Fibroblast of lung (primary cell): ENCODE data around the gene ARHGEF12.

Source experiments
- EZH2 ChIP-seq: IDR thresholded peaks from 2 replicates; pipeline ENCODE4 v1.5.1; 2012; ENCODE audit warnings: low read length, control low read depth, mild to moderate bottlenecking; ENCODE audit errors: missing control alignments
- TF ChIP-seq, protein P1 (sequence below), 2 donors: IDR thresholded peaks in 1 of 2; conservative IDR thresholded peaks in 1 of 2; 1 replicate in 1 of 2; 2 replicates in 1 of 2; pipeline ENCODE4 v1.5.1; 2011 to 2012; ENCODE audit warnings: low read length in 2 of 2, control low read depth in 1 of 2, inconsistent platforms in 1 of 2, low read depth in 1 of 2, mild to moderate bottlenecking in 1 of 2

DNA sequence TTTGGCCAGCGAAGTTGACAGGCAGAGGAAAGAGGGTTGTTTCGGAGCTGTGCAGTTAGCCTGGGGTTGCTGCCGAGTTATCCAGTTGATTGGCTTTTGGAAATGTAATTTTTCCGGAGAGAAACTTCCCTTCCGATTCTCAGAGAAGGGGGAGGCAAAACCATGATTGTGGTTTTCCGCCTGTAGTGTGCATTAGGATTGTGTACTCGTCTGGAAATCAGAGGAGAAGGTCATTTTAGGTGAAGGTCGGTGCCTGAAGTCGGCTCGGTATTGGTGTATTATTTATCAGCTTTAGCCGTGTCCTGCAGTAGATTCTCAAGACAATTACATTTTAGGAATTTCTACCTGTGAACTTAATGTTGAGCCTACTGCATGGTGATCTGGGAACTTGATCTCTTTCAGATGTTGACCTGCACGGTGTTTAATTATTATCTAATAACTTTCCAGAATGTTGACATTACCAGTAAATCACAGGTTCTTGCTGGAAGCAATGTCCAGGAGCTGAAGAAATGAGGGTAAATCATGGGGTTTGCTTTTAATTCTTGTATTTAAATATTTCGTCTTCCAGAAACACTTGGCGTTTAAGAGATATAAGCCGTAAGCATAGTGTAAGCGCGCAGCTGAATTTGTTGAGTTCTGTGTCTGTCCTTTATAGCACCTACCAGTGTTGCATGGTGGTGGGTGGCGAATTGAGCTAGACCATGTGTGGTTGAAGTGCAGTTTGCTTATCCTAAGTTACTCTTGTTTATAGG, 1.3 kb downstream of the ARHGEF12 start:
- TF ChIP-seq, protein P1, sequence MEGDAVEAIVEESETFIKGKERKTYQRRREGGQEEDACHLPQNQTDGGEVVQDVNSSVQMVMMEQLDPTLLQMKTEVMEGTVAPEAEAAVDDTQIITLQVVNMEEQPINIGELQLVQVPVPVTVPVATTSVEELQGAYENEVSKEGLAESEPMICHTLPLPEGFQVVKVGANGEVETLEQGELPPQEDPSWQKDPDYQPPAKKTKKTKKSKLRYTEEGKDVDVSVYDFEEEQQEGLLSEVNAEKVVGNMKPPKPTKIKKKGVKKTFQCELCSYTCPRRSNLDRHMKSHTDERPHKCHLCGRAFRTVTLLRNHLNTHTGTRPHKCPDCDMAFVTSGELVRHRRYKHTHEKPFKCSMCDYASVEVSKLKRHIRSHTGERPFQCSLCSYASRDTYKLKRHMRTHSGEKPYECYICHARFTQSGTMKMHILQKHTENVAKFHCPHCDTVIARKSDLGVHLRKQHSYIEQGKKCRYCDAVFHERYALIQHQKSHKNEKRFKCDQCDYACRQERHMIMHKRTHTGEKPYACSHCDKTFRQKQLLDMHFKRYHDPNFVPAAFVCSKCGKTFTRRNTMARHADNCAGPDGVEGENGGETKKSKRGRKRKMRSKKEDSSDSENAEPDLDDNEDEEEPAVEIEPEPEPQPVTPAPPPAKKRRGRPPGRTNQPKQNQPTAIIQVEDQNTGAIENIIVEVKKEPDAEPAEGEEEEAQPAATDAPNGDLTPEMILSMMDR (conservative IDR thresholded peaks at IDR 0.05 in 1 of 2, IDR thresholded peaks at IDR 0.05 in 1 of 2; ENCODE audit: low read depth in 1 of 2, low read length in 2 of 2), result no peak
- no peak for TF ChIP-seq EZH2
